ENCODE data around the gene FAR1.
"Not testable (repeated sequence)": the region's sequence is repeated elsewhere in the genome, so short reads cannot be mapped to it uniquely, and the experiment has no call there.

GRCh38 chr11:13753316-13753715 lies 84.8 kb downstream of the FAR1 start:
- not testable (repeated sequence) for TF ChIP-seq CTCF, POLR2AphosphoS5 (IDR thresholded peaks at IDR 0.05)

Data from esophagus muscularis mucosa (tissue), 3 donors.